Thyroid gland (tissue), 4 donors: ENCODE measurements around the gene ARHGEF6. TPM values are rescaled to one million over a fixed set of nuclear protein-coding genes. Genes with fewer than 3 reads are reported as not detected.

Experiments used
- DNase-seq, 2 donors: peaks; one replicate each; pipeline ENCODE4 v3.0.0-alpha.2; 2019
- H3K27ac ChIP-seq, 3 donors: fragments of 200-600 bp; sonication (generic); 1 replicate in 2 of 3; 2 replicates in 1 of 3; pipeline ENCODE4 v1.5.1; 2016 to 2019; ENCODE audit warnings: mild to moderate bottlenecking in 1 of 3, moderate library complexity in 1 of 3
- H3K27me3 ChIP-seq: fragments of 200-600 bp; sonication (generic); one replicate; pipeline ENCODE4 v1.5.1; 2019
- H3K36me3 ChIP-seq, 2 donors: fragments of 200-600 bp; sonication (generic); one replicate each; pipeline ENCODE4 v1.5.1; 2016 to 2019
- H3K4me1 ChIP-seq, 2 donors: fragments of 200-600 bp; sonication (generic); one replicate each; pipeline ENCODE4 v1.5.1; 2017 to 2019
- H3K4me3 ChIP-seq, 3 donors: fragments of 200-600 bp; sonication (generic); replicated peaks in 1 of 3; 1 replicate in 2 of 3; 2 replicates in 1 of 3; pipeline ENCODE4 v1.5.1; 2016; ENCODE audit warnings: mild to moderate bottlenecking in 1 of 3
- H3K9me3 ChIP-seq: fragments of 200-600 bp; sonication (generic); one replicate; pipeline ENCODE4 v1.5.1; 2017
- CTCF ChIP-seq, 6 experiments: fragments of 200-600 bp in 3 of 6; fragments of 450-650 bp in 3 of 6; sonication (generic) in 3 of 6; IDR thresholded peaks; one replicate each; pipeline ENCODE4 v1.5.1; 2016 to 2019; ENCODE audit warnings: antibody characterized with exemption in 6 of 6, mild to moderate bottlenecking in 2 of 6, inconsistent platforms in 1 of 6, moderate library complexity in 1 of 6
- POLR2A ChIP-seq, 2 donors: fragments of 450-650 bp; IDR thresholded peaks; one replicate each; pipeline ENCODE4 v1.6.1; 2017; ENCODE audit warnings: antibody characterized with exemption in 2 of 2, mild to moderate bottlenecking in 2 of 2, moderate library complexity in 1 of 2
- WGBS, 2 donors: methylation state at CpG; one replicate each; pipeline ENCODE4 v1.1.5; 2017; 5-methylcytosine and 5-hydroxymethylcytosine counted together
- intact Hi-C: fragments of 100-400 bp; cut with DNase I; formaldehyde crosslinking; loops from one replicate; pipeline ENCODE4 v1.15.1; 2023
- total RNA-seq, 4 donors: library from RNA; depleted of rRNA; stranded (reverse); fragments of >200 nt; gene quantifications; one replicate each; pipeline ENCODE4 v1.2.3, GENCODE V29; 2016

The ARHGEF6 gene
- total RNA-seq, 4 donors from 2014 or later: 3.5 to 12.0 (median 6.4) TPM

GRCh38 chrX:136750364-136750763 is 30.4 kb downstream of the ARHGEF6 start:
- no peak overlapping the region for H3K27ac ChIP-seq
- no peaks in the 10 kb centered on the region for H3K4me1 ChIP-seq
- DNase-seq: no peak
- H3K9me3 ChIP-seq: no peaks in the 10 kb centered on the region
- H3K27me3 ChIP-seq: no peaks in the 10 kb centered on the region
- TF ChIP-seq POLR2A (IDR thresholded peaks at IDR 0.05) (no peak), CTCF (IDR thresholded peaks at IDR 0.05) (no peak)
- H3K4me3 ChIP-seq: no peak overlapping the region
- 56 to 66% methylated on average over 2 of the region's 2 CpGs for WGBS, 2 donors
- H3K36me3 ChIP-seq: no peaks in the 10 kb centered on the region
- intact Hi-C loops: no loop called here

GRCh38 chrX:136747003-136747986 is 33.4 kb downstream of the ARHGEF6 start:
- WGBS, 2 donors: 59 to 72% methylated on average over 8 of the region's 8 CpGs
- no peak overlapping the region for H3K27ac ChIP-seq
- no peaks in the 10 kb centered on the region for H3K36me3 ChIP-seq
- H3K27me3 ChIP-seq: no peaks in the 10 kb centered on the region
- H3K9me3 ChIP-seq: no peaks in the 10 kb centered on the region
- TF ChIP-seq POLR2A (IDR thresholded peaks at IDR 0.05): no peak
- no peak for TF ChIP-seq CTCF (IDR thresholded peaks at IDR 0.05)
- intact Hi-C loops: no loop called here
- no peaks in the 10 kb centered on the region for H3K4me1 ChIP-seq
- DNase-seq: no peak
- H3K4me3 ChIP-seq: no peak overlapping the region

- 53 to 59% methylated on average over 7 of the region's 7 CpGs for WGBS, 2 donors
- no peaks in the 10 kb centered on the region for H3K4me1 ChIP-seq
- H3K36me3 ChIP-seq: no peaks in the 10 kb centered on the region
- intact Hi-C loops: no loop called here
- TF ChIP-seq CTCF (IDR thresholded peaks at IDR 0.05): no peak
- no peak overlapping the region for H3K4me3 ChIP-seq
- DNase-seq: no peak
- no peak overlapping the region for H3K27ac ChIP-seq
- H3K9me3 ChIP-seq: no peaks in the 10 kb centered on the region
- no peaks in the 10 kb centered on the region for H3K27me3 ChIP-seq
Measured at GRCh38 chrX:136745215-136746173, 35.2 kb downstream of the ARHGEF6 start.

GRCh38 chrX:136742721-136743379 is 37.9 kb downstream of the ARHGEF6 start:
- H3K27me3 ChIP-seq: no peaks in the 10 kb centered on the region
- H3K9me3 ChIP-seq: no peaks in the 10 kb centered on the region
- no peak overlapping the region for H3K4me3 ChIP-seq
- WGBS, 2 donors: 87 to 89% methylated on average over 7 of the region's 7 CpGs
- no peaks in the 10 kb centered on the region for H3K36me3 ChIP-seq
- no peaks in the 10 kb centered on the region for H3K4me1 ChIP-seq
- TF ChIP-seq CTCF (IDR thresholded peaks at IDR 0.05) (no peak), POLR2A (IDR thresholded peaks at IDR 0.05) (no peak)
- H3K27ac ChIP-seq: no peak overlapping the region
- intact Hi-C loops: no loop called here
- no peak for DNase-seq
